ENCODE measurements around the gene TOMM40. TPM values are rescaled to one million over a fixed set of nuclear protein-coding genes. Genes with fewer than 3 reads are reported as not detected.

TOMM40 gene
- total and polyA plus RNA-seq, 9 of the 15 experiments (the other 6 are each of a cell fraction or from before 2014, with no cell fraction given): 0.89 to 290 (median 160) TPM

- peak; percentile 85 for TF ChIP-seq ZFX (CRISPR knock-in tag; IDR thresholded peaks at IDR 0.05)
- TF ChIP-seq ZNF583 (CRISPR knock-in tag; IDR thresholded peaks at IDR 0.05): no peak
- TF ChIP-seq, protein P1, sequence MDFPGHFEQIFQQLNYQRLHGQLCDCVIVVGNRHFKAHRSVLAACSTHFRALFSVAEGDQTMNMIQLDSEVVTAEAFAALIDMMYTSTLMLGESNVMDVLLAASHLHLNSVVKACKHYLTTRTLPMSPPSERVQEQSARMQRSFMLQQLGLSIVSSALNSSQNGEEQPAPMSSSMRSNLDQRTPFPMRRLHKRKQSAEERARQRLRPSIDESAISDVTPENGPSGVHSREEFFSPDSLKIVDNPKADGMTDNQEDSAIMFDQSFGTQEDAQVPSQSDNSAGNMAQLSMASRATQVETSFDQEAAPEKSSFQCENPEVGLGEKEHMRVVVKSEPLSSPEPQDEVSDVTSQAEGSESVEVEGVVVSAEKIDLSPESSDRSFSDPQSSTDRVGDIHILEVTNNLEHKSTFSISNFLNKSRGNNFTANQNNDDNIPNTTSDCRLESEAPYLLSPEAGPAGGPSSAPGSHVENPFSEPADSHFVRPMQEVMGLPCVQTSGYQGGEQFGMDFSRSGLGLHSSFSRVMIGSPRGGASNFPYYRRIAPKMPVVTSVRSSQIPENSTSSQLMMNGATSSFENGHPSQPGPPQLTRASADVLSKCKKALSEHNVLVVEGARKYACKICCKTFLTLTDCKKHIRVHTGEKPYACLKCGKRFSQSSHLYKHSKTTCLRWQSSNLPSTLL (IDR thresholded peaks at IDR 0.05): 0 out of 2 replicates have a peak, but pooled peaks have one; percentile 32
- TF ChIP-seq ETS1 (conservative IDR thresholded peaks at IDR 0.05; ENCODE audit: control insufficient read depth, low read depth, low read length): 0 out of 2 replicates have a peak, but pooled peaks have one; percentile 54
- peak; percentile 3 for TF ChIP-seq RBBP5 (IDR thresholded peaks at IDR 0.05; ENCODE audit: borderline replicate concordance, insufficient read depth, low read length, poor library complexity, severe bottlenecking)
- TF ChIP-seq RBM22 (IDR thresholded peaks at IDR 0.05; ENCODE audit: low read depth, low read length, poor library complexity, severe bottlenecking): peak; percentile 27
- TF ChIP-seq ILK (tag; IDR thresholded peaks at IDR 0.05; ENCODE audit: borderline replicate concordance, low read depth): no peak
- TF ChIP-seq HDAC1 (IDR thresholded peaks at IDR 0.05): peak in 1 of 2 experiments; percentile 14; a peak in 2 of 4 replicates
- TF ChIP-seq ZNF586 (CRISPR knock-in tag; conservative IDR thresholded peaks at IDR 0.05): no peak
- TF ChIP-seq HINFP (tag; conservative IDR thresholded peaks at IDR 0.05; ENCODE audit: low read depth): no peak
- TF ChIP-seq MAZ (CRISPR knock-in tag; conservative IDR thresholded peaks at IDR 0.05 in 1 of 2, IDR thresholded peaks at IDR 0.05 in 1 of 2): peak in 1 of 2 experiments; percentile 44; a peak in 1 of 4 replicates
- TF ChIP-seq ZNF436 (CRISPR knock-in tag; IDR thresholded peaks at IDR 0.05): no peak
- TF ChIP-seq KDM5B (IDR thresholded peaks at IDR 0.05; ENCODE audit: insufficient replicate concordance, low read depth, low read length): peak; percentile 42
- no peak for TF ChIP-seq ZNF75A (CRISPR knock-in tag; IDR thresholded peaks at IDR 0.05)
- no peak for TF ChIP-seq C11orf30 (IDR thresholded peaks at IDR 0.05; ENCODE audit: low read depth)
- TF ChIP-seq, protein P2, sequence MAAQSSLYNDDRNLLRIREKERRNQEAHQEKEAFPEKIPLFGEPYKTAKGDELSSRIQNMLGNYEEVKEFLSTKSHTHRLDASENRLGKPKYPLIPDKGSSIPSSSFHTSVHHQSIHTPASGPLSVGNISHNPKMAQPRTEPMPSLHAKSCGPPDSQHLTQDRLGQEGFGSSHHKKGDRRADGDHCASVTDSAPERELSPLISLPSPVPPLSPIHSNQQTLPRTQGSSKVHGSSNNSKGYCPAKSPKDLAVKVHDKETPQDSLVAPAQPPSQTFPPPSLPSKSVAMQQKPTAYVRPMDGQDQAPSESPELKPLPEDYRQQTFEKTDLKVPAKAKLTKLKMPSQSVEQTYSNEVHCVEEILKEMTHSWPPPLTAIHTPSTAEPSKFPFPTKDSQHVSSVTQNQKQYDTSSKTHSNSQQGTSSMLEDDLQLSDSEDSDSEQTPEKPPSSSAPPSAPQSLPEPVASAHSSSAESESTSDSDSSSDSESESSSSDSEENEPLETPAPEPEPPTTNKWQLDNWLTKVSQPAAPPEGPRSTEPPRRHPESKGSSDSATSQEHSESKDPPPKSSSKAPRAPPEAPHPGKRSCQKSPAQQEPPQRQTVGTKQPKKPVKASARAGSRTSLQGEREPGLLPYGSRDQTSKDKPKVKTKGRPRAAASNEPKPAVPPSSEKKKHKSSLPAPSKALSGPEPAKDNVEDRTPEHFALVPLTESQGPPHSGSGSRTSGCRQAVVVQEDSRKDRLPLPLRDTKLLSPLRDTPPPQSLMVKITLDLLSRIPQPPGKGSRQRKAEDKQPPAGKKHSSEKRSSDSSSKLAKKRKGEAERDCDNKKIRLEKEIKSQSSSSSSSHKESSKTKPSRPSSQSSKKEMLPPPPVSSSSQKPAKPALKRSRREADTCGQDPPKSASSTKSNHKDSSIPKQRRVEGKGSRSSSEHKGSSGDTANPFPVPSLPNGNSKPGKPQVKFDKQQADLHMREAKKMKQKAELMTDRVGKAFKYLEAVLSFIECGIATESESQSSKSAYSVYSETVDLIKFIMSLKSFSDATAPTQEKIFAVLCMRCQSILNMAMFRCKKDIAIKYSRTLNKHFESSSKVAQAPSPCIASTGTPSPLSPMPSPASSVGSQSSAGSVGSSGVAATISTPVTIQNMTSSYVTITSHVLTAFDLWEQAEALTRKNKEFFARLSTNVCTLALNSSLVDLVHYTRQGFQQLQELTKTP (IDR thresholded peaks at IDR 0.05; ENCODE audit: low read depth in 1 of 2, partially characterized antibody in 2 of 2): no peak
- no peak for TF ChIP-seq SAFB2 (IDR thresholded peaks at IDR 0.05; ENCODE audit: borderline replicate concordance, low read depth, low read length, severe bottlenecking)
Measured at GRCh38 chr19:44846455-44847143, 44.5 kb upstream of the TOMM40 start (continued).

Data from K562 (cell line).